ENCODE measurements around the gene DOCK11. TPM values are rescaled to one million over a fixed set of nuclear protein-coding genes. Genes with fewer than 3 reads are reported as not detected.

Gene DOCK11
- total and polyA plus RNA-seq, 2 of the 4 experiments (the other 2 are of a cell fraction): 3.9 to 13.1 TPM

- Histone ChIP-seq H3K27me3 (ENCODE audit: control insufficient read depth, insufficient read depth, low read length) (no peaks in the 10 kb centered on the region), H2AK5ac (ENCODE audit: low read depth, low read length) (no peak overlapping the region), H3K23ac (ENCODE audit: low read depth, low read length) (no peak overlapping the region), H3K36me3 (ENCODE audit: control insufficient read depth, insufficient read depth, low read length) (no peaks in the 10 kb centered on the region), H2AK9ac (replicated peaks; ENCODE audit: low read depth, low read length, poor library complexity) (no peak overlapping the region), H3K4me1 (ENCODE audit: control insufficient read depth, insufficient read depth, low read length) (no peaks in the 10 kb centered on the region), H3K27ac (ENCODE audit: insufficient read depth, low read length) (no peak overlapping the region), H3K56ac (ENCODE audit: extremely low read depth, insufficient read depth, low read length) (no peak overlapping the region), H3K9ac (ENCODE audit: low read depth, low read length) (no peak overlapping the region), H3K4me2 (ENCODE audit: low read depth, low read length) (no peak overlapping the region), H4K91ac (ENCODE audit: insufficient read depth, low read depth, low read length) (no peak overlapping the region), H3K4me3 (ENCODE audit: insufficient read depth, low read depth, low read length) (no peak overlapping the region), H2BK15ac (ENCODE audit: low read depth, low read length) (no peak overlapping the region), H3K9me1 (ENCODE audit: insufficient read depth, low read length) (no peaks in the 10 kb centered on the region), H2BK120ac (ENCODE audit: low read depth, low read length) (no peak overlapping the region), H2BK20ac (ENCODE audit: low read depth, low read length) (no peak overlapping the region), H3K4ac (ENCODE audit: low read depth, low read length) (no peak overlapping the region), H4K5ac (ENCODE audit: low read depth, low read length) (no peak overlapping the region), H2AFZ (replicated peaks; ENCODE audit: low read length, poor library complexity) (no peak overlapping the region), H3K79me1 (ENCODE audit: low read depth in 1 of 2, low read length in 2 of 2) (no peaks in the 10 kb centered on the region), H3K9me3 (ENCODE audit: control insufficient read depth, insufficient read depth, low read length) (no peaks in the 10 kb centered on the region), H3K14ac (replicated peaks; ENCODE audit: low read depth, low read length) (no peak overlapping the region), H4K8ac (ENCODE audit: low read depth in 2 of 2, low read length in 2 of 2) (no peak overlapping the region), H4K20me1 (ENCODE audit: insufficient read depth, low read length) (no peaks in the 10 kb centered on the region), H3K18ac (ENCODE audit: low read depth, low read length) (no peak overlapping the region), H2BK5ac (ENCODE audit: low read depth, low read length, poor library complexity, severe bottlenecking) (no peak overlapping the region)
- ATAC-seq (ENCODE audit: low read depth) (no peak), DNase-seq (no peak)
- in situ Hi-C loops (cut with MboI; ENCODE audit: low sequenced_read_pairs) (no loop called here), intact Hi-C loops (cut with micrococcal nuclease) (loop anchor here (5.0 kb wide), 1 partner anchor 468 kb away; no protein-coding TSS in a partner anchor), dilution Hi-C loops (cut with HindIII; ENCODE audit: low sequenced_read_pairs, unreplicated experiment) (no loop called here)
- ChIA-PET POLR2A (ENCODE audit: unreplicated experiment) (no interaction called here), CTCF (no interaction called here)
- WGBS, 2 experiments (ENCODE audit: extremely low coverage in 2 of 2, insufficient read length in 1 of 2): no CpG with 5 or more reads among the region's 4 CpGs
- TF ChIP-seq FOS (IDR thresholded peaks at IDR 0.05; ENCODE audit: low read depth, low read length): no peak
- no peak for TF ChIP-seq MAFK (IDR thresholded peaks at IDR 0.05; ENCODE audit: low read depth, low read length)
- no peak for TF ChIP-seq CEBPB (IDR thresholded peaks at IDR 0.05; ENCODE audit: low read depth, low read length)
- no peak for TF ChIP-seq RCOR1 (IDR thresholded peaks at IDR 0.05; ENCODE audit: insufficient replicate concordance, low read length)
- TF ChIP-seq NFE2L2 (IDR thresholded peaks at IDR 0.05; ENCODE audit: low read depth, low read length): no peak
- TF ChIP-seq, protein P1, sequence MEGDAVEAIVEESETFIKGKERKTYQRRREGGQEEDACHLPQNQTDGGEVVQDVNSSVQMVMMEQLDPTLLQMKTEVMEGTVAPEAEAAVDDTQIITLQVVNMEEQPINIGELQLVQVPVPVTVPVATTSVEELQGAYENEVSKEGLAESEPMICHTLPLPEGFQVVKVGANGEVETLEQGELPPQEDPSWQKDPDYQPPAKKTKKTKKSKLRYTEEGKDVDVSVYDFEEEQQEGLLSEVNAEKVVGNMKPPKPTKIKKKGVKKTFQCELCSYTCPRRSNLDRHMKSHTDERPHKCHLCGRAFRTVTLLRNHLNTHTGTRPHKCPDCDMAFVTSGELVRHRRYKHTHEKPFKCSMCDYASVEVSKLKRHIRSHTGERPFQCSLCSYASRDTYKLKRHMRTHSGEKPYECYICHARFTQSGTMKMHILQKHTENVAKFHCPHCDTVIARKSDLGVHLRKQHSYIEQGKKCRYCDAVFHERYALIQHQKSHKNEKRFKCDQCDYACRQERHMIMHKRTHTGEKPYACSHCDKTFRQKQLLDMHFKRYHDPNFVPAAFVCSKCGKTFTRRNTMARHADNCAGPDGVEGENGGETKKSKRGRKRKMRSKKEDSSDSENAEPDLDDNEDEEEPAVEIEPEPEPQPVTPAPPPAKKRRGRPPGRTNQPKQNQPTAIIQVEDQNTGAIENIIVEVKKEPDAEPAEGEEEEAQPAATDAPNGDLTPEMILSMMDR (conservative IDR thresholded peaks at IDR 0.05; ENCODE audit: low read depth, low read length): no peak
- no peak for TF ChIP-seq RAD21 (IDR thresholded peaks at IDR 0.05; ENCODE audit: low read length)
- no TSS peak for BruUV-seq (replicated peaks)
Observed at GRCh38 chrX:118669435-118669834, 173.8 kb downstream of the DOCK11 start.
